ENCODE data around the gene UFD1.

UFD1 gene

GRCh38 chr22:19419086-19419463 lies 59.9 kb downstream of the UFD1 start:
- no peak for DNase-seq

DNA sequence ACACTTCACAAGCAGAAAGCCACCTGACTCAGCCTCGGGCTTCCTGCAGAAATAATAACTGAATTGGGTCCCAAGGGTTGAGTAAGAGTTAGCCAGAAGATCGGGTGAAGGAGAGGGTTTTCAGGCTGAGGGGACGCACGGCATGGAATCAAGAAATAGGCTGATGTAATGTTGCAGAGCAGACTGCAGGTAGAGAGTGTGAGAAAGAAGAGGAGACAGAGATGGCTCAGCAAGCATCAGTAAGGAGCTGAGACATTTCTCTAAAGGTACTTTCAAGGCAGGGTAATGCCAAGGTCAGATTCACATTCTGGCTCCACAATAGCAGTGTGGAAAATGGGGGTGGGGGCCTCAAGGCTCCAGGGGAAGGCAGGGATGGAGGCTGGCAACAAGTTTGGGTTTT lies 66.1 kb downstream of the UFD1 start:
- no peak for DNase-seq

GRCh38 chr22:19412478-19412877 lies 66.5 kb downstream of the UFD1 start:
- DNase-seq, result no peak

DNA sequence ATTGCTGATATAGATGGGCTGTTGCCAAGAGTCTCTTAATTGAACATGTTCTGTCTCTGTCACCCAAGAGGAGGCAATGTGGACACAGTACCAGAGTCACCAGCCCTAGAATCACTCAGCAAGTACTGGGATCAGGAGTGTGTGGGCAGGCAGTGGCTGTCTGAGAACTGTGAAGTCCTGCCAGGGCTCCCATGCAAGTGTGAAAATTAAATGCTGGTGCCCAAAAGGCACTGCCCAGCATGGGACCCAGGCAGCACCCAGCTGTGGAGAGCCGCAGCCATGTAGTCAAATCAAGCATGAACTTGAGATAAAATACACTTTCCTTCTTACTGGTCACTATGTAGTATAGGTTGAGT lies 67.3 kb downstream of the UFD1 start:
- no peak for DNase-seq

DNA sequence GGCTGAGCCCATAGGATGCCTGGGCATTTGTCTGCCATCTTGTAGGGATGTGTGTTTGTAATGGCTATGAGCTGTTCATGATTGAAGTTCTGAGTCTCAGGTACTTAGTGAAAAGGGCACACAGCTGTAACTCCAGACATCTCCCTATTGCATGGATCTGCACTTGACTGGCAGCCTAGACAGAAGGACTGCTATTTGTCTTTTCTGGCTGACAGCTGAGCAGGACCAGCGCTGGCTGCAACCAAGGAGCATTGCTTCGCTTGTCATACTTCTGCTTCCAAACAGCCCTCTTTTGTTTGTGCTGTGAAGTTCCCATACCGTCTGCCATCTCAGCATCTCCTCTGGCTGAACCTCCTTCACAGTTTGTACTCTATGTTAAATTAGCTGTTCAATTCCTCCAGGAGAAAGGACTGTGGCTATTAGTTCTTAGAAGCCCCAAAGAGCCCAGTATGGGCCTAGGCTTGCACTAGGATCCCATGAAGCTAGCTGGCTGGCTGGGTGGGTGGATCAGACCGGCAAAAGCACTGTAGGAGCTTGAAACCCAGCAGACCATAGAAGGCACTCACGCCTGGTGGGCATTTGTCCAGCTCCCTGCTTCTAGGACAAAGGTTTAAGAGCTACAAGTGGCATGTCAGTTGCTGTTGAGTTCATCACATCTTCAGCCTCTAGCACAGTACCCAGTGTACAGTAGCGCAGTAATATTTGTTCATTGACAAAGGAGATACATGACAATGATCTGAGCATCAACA lies 67.9 kb downstream of the UFD1 start:
- no peak for DNase-seq

GRCh38 chr22:19407649-19408606 lies 71.1 kb downstream of the UFD1 start:
- peak; percentile 7 for DNase-seq

DNA sequence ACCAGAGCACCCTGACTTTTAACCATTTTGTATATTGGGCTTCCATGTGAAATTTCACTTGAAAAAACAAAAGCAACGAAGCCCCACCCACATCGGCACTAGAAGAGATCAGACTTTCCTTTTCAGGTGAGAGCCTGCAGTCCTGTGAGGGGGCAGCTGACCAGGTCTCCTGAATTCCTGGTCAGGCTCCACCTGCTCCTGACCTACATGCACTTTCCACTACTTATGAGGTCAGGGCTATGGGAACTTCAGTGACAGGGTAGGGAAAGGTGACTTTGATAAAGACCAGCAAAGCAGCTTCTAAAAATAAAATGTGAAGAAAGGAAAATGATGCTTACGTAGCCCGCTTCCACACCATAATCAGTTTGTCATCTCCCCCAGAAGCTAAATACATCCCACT lies 72.1 kb downstream of the UFD1 start:
- DNase-seq, result no peak

DNA sequence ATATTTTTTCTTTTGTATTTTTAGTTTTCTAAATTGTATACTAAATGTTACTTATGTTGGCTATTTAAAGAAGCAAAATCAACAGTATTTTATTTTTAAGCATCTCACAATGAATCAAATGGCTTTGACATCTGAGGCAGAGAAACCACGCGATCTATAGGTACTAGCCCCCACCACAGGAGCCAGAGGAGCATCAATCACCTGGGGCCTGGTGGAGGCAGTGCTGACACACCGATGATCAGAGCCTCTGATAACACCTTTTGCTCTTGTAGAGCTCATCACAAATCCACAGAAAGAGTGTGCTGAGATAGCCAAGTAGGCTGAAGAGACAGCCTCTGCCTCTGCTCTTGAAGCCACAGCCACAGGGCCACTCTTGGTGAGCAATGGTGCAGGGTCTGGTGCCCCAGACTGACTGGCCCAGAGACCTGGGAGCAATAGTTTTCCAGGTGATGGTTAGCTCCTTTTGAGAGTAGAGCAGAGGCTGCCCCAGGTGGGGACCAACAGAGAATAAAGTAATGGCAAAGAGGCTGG lies 72.6 kb downstream of the UFD1 start:
- no peak for DNase-seq

GRCh38 chr22:19405652-19406051 lies 73.3 kb downstream of the UFD1 start:
- no peak for DNase-seq

DNA sequence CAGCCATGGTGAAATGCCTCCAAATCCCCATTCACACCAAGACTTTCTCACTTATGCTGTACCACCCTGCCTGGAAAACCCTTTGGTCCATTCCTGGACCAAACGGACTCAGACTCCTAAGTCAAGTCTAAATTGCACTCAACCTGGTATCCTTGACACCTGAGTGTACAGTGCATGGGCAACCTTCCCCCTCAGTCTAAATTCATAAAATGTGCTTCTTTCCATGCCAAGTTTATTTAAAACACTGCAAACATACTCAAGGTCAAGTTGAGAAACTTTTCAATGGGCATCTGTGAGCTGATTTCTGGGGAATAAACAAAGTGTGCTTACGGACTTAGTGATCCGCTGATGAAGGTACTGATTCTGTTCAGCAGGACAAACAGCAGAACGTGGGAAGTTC lies 73.9 kb downstream of the UFD1 start:
- DNase-seq, result no peak

DNA sequence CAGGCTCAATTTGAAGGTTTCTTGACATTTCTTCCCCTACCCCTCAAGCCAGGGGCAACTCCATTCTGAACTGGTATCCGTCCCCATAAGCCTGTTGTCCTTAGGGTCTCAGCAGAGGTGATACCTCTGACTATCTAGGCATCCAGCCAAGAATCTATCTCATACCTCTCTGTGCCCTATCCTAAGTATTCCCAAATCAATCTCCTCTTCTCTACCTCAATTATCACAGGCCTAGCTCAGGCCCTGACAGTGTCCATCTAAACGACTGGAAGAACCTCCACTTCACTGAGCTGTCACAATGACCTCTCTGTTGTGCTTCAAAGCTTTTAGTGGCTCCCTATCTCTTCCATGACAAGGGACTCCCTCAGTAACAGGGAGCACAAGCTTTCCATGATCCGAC lies 74.3 kb downstream of the UFD1 start:
- no peak for DNase-seq

- DNase-seq, result no peak
These were observed 76.3 kb downstream of the UFD1 start for GRCh38 chr22:19402642-19403191.

DNA sequence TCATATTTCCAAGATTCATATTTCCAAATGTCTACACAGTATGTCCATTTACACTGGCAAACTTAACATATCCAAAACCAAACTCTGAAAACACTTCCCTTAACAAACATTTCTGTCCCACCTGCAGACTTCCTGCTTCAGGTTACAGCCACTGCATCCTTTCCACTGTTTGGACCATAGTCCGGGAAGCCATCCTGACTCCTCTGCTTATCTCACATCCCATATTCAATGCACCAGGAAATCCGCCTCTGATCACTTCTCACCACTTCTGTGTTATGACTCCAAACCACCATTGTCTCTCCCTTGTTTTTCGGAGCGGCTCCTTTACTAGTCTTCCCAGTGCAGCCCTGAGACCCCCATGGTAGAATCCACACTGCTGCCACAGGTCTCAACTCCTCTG lies 77.5 kb downstream of the UFD1 start:
- no peak for DNase-seq

DNA sequence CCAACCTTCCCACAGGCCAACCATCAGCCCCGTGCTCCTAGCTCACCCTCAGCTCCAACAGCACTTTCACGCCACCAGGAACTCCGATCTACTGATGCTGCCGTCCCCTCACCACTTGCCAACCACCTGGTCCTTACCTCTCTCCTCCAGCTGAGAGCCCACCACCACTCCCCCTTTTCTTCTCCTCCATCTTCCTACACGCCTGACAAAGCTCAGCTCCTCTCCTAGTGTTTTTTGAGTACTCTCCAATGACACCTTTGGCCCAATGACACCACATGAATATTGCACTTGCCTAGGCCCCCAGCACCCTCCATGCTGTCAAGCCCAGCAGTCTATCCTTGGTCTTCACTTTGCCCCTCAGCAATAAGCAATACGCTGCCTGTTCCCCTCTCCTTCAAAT lies 78.1 kb downstream of the UFD1 start:
- no peak for DNase-seq
